Muscle of arm (tissue), 12 donors: Measurements from ENCODE around the gene POU2F1. TPM values are rescaled to one million over a fixed set of nuclear protein-coding genes. Genes with fewer than 3 reads are reported as not detected.

Experiments used
- DNase-seq: peaks from one replicate; pipeline ENCODE4 v3.0.0-alpha.2; 2013
- polyA plus RNA-seq, 12 donors: library from polyadenylated mRNA; unstranded; fragments of 120-200 nt; gene quantifications; one replicate each; pipeline ENCODE4 v1.2.1, GENCODE V29; 2013; ENCODE audit not compliant: insufficient read length in 12 of 12

POU2F1 gene
- polyA plus RNA-seq, 12 donors: 5.3 to 38.4 (median 7.4) TPM

DNA sequence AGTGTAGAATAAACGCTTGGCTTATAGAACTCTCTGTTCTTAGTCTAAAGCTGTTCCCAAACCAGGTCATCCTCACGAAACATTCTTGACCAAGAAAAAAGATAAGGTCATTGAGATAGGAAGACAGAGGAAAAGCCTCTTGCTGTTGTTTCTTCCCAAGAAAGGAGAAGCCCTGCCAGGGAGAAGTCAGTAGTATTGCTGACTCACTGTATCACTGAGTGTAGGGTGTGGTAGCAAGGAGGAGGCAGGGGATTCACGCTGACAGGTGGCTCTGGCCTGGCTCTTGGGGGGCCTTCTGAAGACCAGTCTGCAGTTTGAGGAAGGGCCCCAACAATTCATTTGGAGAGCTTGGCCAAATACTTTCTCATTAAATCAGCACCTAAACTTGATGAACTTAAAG, 199.8 kb downstream of the POU2F1 start:
- no peak for DNase-seq

DNA sequence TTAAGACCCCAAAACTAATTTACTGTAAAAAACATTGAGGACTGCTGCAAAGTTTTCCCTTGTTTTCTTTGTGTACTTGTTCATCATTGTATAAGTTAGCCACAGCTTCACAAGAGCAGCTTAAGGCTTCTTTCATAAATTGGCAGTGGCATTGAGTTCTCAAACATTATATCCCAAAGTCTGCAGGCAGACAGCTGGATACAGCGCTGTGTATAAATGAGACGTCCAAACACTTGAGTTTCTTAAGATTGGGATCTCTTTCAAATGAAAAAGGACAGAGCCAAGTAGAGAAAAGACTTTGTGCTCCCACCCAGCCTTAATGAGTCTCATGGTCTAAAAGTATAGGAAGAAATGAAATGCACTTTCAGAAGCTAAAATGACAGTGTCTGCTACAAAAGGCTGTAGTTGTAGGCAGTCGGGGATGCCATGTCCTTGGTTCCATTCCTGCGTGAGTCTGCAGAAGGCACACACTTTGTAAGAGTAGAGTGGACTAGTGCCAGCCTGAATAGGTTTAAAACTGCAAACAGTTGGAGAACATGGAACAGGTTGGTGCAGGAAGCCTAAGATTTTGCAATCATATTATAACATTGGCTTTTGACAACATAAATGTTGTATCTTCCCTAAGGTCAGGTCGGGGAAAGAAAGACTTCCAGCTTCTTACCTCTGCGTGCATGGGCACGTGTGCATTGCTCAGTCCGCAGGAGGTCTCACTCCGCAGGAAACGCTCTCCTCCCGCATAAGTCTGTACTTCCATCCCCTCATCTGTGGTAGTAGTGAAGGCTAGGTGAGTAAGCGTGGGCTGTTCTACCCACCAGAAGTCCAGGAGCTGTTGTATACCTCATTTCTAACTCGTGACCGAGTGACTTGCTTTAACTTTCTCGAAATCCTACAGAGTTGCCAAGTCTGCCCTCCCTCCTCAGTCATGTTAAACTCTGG, 203.3 kb downstream of the POU2F1 start:
- DNase-seq: no peak

DNA sequence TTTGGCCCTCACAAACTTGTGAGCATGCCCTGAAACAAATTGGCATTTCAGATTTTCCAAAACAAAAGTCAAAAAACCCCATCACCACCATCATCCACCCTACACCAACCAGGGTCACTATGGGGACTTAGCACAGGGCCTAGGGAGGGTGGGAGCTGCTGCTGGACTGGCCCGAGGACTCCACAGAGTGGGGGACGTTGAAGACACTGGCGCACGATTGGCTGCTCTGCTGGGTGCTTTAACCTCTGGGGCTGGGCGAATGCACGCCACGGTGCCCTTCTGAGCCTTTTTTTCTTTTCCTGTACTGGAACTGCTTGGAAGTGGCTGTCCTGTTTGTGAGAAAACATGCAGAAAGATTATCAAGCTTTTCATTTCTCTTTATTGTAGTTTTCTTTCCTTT, 204.8 kb downstream of the POU2F1 start:
- no peak for DNase-seq

DNA sequence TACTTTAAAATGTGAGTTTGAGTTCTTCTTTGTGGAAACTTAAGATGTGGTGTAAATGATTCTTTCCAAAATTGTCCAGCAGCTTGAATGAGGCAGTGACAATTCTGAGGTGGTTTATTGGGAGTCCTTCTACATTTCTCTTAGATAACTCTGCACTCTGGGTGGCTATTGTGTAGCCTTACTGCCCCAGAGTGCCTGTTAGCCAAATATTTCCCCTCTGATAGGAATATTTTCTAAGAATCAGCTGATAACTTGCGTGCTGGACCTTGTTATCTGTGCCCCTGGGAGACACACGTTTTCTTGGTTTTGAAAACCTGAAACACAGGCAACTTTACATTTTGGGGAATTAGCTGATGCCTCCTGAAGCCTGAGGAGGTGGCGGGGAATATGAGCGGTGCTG, 206.0 kb downstream of the POU2F1 start:
- no peak for DNase-seq

DNA sequence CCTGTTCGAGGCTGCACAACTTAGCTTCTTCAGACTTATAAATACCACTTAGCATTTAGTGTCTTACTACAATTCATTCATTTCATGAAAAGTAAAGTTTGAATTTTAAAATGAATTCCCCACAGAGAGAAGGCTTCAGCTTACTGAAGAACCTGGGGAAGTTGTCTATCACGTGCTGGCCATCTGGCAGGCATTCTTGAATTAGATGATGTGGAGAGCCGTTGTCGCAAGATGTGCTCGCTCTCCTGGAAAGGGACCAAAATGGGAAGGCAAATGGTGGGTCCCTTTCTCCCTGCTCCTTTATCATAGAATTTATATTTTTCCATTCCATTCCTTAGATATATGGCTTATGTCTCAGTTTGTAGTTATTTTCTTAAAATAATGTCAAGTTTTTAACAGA, 207.2 kb downstream of the POU2F1 start:
- peak; percentile 22 for DNase-seq

DNA sequence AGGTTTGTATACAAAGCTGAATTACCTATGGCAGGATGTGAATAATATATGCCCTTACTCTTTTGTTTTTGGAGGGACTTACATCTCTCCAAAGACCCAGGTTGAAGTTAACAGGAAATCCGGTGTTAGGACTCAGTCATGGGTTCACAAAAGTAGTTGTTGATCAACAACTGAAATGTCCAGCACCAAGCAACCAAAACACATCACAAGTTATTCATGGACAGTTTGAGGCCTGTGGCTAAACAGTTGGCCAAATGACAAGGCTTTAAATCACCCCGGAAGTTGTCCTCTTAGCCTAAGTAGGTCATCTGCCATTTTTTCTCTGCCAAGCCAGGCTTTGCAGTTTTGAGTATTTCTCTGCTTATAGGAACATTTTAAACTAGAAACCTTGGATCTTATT, 207.7 kb downstream of the POU2F1 start:
- peak; percentile 7 for DNase-seq

GRCh38 chr1:167429612-167430011, 208.9 kb downstream of the POU2F1 start:
- no peak for DNase-seq

GRCh38 chr1:167430134-167430848, 209.6 kb downstream of the POU2F1 start:
- DNase-seq: no peak

DNA sequence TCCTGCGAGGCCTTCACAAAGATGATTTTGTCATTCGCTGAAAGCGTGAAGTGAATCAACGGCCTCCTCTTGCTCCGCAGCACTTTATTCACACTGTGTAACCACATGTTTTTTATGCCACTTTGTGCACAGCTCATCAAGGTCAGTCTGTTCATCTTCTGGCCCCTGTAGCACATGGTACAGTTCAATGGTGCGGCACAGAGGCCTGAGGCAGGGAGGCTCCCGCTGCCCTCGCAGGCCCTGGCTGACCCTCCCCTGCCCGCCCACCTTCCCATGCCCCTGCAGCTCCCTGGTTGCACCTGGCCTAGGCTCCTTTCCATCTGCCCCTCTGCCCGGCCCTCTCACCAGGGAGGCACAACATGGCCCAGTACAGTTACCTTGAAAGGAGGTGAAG, 210.2 kb downstream of the POU2F1 start:
- DNase-seq: no peak

DNA sequence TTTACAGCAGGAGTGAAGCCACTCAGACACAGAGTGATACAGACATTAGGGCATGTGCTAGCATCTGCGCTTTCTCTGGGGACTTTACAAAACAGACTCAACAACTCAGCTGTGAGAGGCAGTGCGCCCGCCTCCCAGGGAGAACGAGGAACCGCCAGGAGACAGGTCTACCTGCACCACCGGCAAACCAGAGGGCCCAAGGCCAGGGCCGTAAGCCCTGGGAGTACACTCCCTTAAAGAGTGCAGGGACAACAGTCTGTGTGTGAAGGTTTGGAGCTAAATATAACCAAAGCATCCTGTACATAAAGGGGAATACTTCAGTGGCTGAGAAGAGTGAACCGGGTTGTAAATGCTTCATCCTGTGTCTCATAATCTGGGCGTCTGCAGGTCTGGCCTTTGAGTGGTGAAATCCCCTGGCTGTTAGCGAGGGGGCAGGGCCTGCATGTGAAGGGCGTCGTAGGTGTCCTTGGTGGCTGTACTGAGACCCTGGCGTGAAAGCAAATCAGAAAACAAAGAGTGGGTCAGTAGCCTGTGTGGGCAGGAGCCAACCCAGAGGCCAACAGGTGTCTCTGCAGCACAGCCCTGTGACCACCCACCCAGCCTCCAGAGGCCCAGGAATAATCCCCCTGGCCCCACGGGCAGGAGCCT, 210.7 kb downstream of the POU2F1 start:
- no peak for DNase-seq

DNA sequence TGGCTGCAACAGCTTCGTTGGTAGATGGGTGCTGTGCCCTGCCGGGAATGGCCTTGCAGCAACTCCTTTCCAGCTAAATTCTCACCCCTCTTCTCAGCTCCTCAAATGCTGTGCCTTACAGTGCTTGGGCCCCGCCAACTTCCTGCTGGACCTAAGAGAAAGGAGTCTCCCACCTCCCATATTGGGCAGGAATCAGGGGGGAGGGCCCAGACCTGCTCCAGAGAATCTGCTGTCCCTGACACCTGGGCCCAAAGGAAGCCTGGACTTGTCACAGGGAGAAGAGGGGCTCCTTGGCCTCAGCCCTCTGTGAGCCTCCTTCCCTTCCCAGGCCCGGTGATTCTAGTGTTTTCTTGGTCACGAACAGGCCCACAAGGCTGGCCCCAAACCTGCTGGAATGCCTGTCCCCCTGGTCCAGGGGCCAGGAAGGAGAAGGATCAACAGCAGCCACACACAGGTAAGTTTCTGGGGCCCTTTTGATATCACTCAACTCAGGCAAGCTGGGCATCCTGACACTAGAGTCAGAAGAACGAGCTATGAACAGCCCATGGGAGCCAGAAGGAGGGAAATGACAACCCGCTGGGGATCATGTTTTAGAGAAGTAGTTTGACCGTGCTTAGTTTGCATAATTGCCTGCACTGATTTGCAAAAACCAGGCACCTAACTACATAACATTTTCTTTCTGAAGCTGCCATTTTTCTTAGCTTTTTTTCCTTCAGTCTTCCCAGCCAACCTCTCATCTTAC, 211.4 kb downstream of the POU2F1 start:
- no peak for DNase-seq

GRCh38 chr1:167432780-167433179, 212.1 kb downstream of the POU2F1 start:
- no peak for DNase-seq

DNA sequence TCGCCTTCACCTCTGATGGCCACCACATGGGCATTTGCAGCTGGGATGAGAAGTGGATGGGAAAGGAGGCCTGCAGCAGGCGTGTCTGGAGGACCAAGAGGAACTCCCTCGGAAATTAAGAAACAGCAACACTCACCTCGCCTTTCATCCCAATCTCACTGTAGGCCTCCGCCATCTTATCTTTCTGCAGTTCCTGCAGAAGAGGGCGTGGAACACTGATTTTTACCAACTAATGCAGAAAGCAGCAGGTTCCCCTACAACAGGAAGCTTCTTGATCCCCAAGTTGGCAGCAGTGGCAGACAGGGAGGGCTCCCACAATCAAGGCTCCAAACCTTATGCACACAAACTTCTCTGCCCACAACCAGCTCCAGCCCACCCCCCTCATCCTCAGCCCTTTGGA, 213.2 kb downstream of the POU2F1 start:
- no peak for DNase-seq

- DNase-seq: no peak
Measured at GRCh38 chr1:167434306-167434705, 213.6 kb downstream of the POU2F1 start.

- DNase-seq: no peak
Measured at GRCh38 chr1:167435484-167435883, 214.8 kb downstream of the POU2F1 start.

GRCh38 chr1:167438171-167439138, 217.8 kb downstream of the POU2F1 start:
- no peak for DNase-seq

GRCh38 chr1:167439301-167439988, 218.8 kb downstream of the POU2F1 start:
- peak; percentile 34 for DNase-seq

- no peak for DNase-seq
Measured at GRCh38 chr1:167440345-167440744, 219.7 kb downstream of the POU2F1 start.

DNA sequence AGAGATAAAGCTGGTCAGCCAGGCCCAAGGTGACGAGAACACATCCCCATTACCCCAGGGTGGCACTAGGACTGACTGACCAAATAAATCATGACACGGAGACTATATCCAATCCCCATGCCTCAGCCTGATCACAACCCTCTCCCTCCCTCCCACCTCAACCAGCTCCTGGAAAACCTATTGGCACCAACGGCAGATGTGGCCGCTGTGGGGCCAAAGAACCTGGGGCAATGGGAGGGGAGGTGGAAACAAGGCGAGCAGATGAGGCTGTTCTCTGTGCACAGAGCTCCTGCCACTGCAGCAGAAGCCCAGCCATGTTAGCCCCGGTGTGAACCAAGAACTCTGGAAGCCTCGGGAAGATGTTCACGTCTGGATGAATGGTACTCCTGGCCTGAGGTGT, 220.1 kb downstream of the POU2F1 start:
- DNase-seq: no peak

DNA sequence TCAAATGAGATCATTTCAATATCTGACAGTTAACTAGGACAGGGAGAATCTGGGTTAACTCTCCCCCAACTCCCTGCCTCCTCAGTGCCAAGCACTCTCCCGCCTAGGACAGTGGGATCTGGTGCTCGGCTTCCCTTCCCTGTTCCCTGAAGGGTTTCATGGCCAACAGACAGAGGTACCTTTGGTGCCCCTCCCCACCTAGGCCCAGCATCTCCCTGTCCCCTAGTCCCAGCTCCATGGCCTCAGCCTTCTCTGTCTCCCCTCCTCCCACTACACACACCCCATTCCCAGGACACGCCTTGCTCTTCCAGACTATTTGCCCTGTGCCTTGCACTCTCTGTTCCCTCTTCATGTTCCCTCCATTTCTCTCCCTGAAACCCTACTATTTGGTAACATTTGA, 220.5 kb downstream of the POU2F1 start:
- no peak for DNase-seq
